ENCODE results near the gene POLR2F. TPM values are rescaled to one million over a fixed set of nuclear protein-coding genes. Genes with fewer than 3 reads are reported as not detected.

The POLR2F gene
- total RNA-seq, 1 experiment from 2014 or later = 138 TPM

DNA sequence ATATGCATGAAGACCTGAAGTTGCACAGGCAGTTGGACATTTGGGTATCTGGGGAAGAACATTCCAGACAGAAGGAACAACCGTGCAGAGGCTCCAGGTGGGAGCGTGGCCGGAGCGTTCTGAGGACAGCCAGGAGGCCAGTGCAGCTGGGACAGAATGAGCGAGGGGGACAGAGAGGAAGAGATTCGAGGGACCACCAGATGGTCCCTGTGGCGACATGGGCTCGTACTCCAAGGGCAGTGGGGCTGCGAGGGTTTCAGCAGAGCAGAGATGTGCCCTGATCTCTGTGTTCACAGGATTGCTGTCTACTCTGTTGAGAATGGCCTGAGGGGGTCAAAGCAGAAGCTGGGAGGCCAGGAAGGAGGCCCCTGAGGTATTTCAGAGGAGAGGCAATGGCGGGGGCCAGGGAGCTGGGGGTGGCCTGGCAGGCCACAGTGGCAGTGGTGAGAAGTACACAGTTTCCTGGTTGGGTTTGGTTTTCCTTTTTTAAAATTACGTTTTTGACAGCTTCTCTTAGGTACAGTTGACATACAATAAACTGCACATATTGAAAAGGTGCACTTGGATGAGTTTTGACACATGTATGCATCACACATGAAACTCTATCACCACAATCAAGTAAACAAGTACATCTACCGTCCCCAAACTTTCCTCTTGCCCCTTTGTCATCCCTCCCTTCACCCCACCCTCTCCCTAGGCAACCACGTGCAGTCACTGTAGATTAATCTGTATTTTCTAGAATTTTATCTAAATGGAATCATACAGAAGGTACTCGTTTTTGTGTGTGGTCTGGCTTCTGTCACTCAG, 55.7 kb downstream of the POLR2F start:
- ATAC-seq (no peak), DNase-seq (ENCODE audit: low spot score) (no peak)
- ChIA-PET POLR2A (no interaction called here), CTCF (interaction anchor here (1.6 kb wide), 1 partner anchor 43 kb away, joined by 4 read pairs; no protein-coding TSS in a partner anchor)
- Mint-ChIP-seq H3K4me1 (no peaks in the 10 kb centered on the region), H3K36me3 (no peaks in the 10 kb centered on the region), H3K4me3 (no peak overlapping the region), H3K27ac (no peak overlapping the region; the same call in 1 of the 2 replicates), H3K27me3 (ENCODE audit: low read depth) (peaks cover 8% of the 10 kb centered on the region), H3K9me3 (no peaks in the 10 kb centered on the region)
- TF ChIP-seq, protein P1, sequence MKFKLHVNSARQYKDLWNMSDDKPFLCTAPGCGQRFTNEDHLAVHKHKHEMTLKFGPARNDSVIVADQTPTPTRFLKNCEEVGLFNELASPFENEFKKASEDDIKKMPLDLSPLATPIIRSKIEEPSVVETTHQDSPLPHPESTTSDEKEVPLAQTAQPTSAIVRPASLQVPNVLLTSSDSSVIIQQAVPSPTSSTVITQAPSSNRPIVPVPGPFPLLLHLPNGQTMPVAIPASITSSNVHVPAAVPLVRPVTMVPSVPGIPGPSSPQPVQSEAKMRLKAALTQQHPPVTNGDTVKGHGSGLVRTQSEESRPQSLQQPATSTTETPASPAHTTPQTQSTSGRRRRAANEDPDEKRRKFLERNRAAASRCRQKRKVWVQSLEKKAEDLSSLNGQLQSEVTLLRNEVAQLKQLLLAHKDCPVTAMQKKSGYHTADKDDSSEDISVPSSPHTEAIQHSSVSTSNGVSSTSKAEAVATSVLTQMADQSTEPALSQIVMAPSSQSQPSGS (CRISPR knock-in tag; IDR thresholded peaks at IDR 0.05; ENCODE audit: borderline replicate concordance, low read depth) = no peak
- TF ChIP-seq ZNF138 (CRISPR knock-in tag; conservative IDR thresholded peaks at IDR 0.05) (no peak), ATF1 (CRISPR knock-in tag; IDR thresholded peaks at IDR 0.05) (no peak), TEAD1 (CRISPR knock-in tag; IDR thresholded peaks at IDR 0.05) (no peak), SP1 (CRISPR knock-in tag; conservative IDR thresholded peaks at IDR 0.05) (no peak), FOXP4 (CRISPR knock-in tag; IDR thresholded peaks at IDR 0.05) (no peak), ZNF416 (CRISPR knock-in tag; IDR thresholded peaks at IDR 0.05) (no peak), ESRRA (CRISPR knock-in tag; IDR thresholded peaks at IDR 0.05; ENCODE audit: borderline replicate concordance) (no peak), ZNF232 (CRISPR knock-in tag; IDR thresholded peaks at IDR 0.05) (no peak)

GRCh38 chr22:38012604-38013072, 59.1 kb downstream of the POLR2F start:
- Mint-ChIP-seq H3K27me3 (ENCODE audit: low read depth) (peaks cover 10% of the 10 kb centered on the region), H3K4me3 (no peak overlapping the region), H3K9me3 (no peaks in the 10 kb centered on the region), H3K27ac (no peak overlapping the region), H3K36me3 (no peaks in the 10 kb centered on the region), H3K4me1 (no peaks in the 10 kb centered on the region)
- POLR2A ChIA-PET = no interaction called here
- ATAC-seq (no peak), DNase-seq (ENCODE audit: low spot score) (no peak)
- CTCF ChIA-PET = interaction anchor here (1.6 to 1.7 kb wide), 2 partner anchors 17 to 149 kb away, joined by 3 to 4 read pairs; no protein-coding TSS in a partner anchor
- TF ChIP-seq JUN (CRISPR knock-in tag; IDR thresholded peaks at IDR 0.05) (no peak), NR1H2 (CRISPR knock-in tag; IDR thresholded peaks at IDR 0.05) (no peak), GTF2I (CRISPR knock-in tag; conservative IDR thresholded peaks at IDR 0.05) (no peak), ZNF232 (CRISPR knock-in tag; IDR thresholded peaks at IDR 0.05) (no peak), ATF6 (CRISPR knock-in tag; IDR thresholded peaks at IDR 0.05) (no peak), E2F5 (CRISPR knock-in tag; IDR thresholded peaks at IDR 0.05) (no peak), PRRX2 (CRISPR knock-in tag; IDR thresholded peaks at IDR 0.05) (no peak)
- TF ChIP-seq, protein P2, sequence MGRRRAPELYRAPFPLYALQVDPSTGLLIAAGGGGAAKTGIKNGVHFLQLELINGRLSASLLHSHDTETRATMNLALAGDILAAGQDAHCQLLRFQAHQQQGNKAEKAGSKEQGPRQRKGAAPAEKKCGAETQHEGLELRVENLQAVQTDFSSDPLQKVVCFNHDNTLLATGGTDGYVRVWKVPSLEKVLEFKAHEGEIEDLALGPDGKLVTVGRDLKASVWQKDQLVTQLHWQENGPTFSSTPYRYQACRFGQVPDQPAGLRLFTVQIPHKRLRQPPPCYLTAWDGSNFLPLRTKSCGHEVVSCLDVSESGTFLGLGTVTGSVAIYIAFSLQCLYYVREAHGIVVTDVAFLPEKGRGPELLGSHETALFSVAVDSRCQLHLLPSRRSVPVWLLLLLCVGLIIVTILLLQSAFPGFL (CRISPR knock-in tag; IDR thresholded peaks at IDR 0.05; ENCODE audit: borderline replicate concordance) = no peak

Measured in WTC11 (cell line).